ENCODE measurements around the gene CDK19.
"Not testable (repeated sequence)": the region's sequence is repeated elsewhere in the genome, so short reads cannot be mapped to it uniquely, and the experiment has no call there.

Gene CDK19

DNA sequence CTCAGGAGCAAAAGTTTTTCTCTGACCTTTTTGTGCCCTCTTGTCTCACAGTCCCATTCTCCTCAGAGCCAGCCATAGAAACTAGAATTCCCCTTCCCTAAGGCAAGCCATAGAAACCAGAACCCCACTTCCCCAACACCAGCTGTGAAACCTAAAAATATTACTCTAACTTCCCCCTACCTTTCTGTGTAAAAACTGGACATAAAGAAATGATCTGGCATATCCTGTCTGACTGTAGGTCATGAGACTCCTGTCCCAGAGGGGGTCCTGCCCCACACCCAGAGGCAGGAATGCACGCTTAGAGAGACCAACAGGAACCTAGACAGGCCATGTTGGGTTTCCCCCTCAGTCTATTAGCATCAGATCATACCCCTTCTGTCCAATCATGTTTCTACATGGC lies 198.2 kb downstream of the CDK19 start:
- no peak for DNase-seq

GRCh38 chr6:110615722-110616121 lies 199.5 kb downstream of the CDK19 start:
- no peak for DNase-seq

- no peak for DNase-seq
Measured at GRCh38 chr6:110614586-110614985, 200.7 kb downstream of the CDK19 start.

GRCh38 chr6:110614106-110614505 lies 201.2 kb downstream of the CDK19 start:
- DNase-seq = no peak

DNA sequence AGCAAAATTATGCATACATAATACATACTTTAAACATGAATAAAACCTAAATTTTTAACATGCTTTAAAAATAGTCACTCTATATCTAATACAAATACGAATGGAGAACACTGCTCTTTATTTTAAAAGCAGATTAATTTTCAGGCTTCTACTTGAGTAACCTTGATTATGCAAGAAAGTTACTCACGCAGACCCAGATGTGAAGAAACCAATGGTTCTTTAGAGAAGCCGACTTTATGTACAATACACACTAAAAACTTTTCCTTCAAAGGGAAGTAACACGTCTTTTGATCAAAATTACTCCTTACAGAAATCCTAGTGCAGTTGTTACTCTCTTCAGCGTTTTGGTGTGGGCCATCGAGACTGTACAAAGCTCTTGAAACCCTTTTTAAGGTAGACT lies 201.9 kb downstream of the CDK19 start:
- no peak for DNase-seq

DNA sequence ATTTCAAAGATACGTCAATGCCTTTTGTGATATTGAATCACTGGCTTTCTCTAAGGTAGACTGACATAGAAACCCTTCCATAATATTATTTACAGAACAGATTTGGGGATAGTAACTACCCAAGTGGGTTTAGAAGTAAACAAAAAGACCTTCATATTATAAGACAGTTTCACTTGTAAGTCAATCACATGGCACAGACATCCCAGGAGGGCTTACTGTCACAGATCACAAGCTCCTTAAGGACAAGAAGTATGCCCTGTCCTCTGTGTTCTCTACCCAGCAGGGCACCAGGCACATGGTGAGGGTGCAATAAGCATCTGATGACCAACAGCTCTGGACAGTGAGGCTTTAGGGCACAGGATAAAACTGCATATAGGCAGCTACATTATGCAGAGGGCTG lies 203.0 kb downstream of the CDK19 start:
- no peak for DNase-seq

GRCh38 chr6:110609101-110609500 lies 206.2 kb downstream of the CDK19 start:
- DNase-seq = no peak

DNA sequence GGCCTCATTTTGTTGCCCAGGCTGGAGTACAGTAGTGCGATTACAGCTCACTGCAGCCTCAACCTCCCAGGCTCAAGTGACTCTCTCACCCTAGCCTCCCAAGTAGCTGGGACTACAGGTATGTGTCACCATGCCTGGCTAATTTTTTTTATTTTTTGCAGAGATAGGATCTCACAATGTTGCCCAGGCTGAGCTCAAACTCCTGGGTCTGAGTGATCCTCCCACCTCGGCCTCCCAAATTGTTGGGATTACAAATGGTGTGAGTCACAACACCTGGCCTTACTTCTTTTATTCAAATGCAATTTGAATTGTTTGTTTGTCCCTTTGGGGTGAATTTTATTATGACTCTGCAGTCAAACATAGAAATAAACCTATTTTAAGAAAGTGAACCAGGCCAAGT lies 207.1 kb downstream of the CDK19 start:
- DNase-seq = no peak

- no peak for DNase-seq
Measured at GRCh38 chr6:110606151-110606550, 209.1 kb downstream of the CDK19 start.

DNA sequence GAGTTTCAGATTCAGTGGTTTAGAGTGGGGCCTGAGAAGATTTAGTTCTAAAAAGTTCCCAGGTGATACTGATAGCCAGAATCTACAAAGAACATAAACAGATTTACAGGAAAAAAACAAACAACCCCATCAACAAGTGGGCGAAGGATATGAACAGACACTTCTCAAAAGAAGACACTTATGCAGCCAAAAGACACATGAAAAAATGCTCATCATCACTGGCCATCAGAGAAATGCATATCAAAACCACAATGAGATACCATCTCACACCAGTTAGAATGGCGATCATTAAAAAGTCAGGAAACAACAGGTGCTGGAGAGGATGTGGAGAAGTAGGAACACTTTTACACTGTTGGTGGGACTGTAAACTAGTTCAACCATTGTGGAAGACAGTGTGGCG lies 214.6 kb downstream of the CDK19 start:
- DNase-seq = not testable (repeated sequence)

DNA sequence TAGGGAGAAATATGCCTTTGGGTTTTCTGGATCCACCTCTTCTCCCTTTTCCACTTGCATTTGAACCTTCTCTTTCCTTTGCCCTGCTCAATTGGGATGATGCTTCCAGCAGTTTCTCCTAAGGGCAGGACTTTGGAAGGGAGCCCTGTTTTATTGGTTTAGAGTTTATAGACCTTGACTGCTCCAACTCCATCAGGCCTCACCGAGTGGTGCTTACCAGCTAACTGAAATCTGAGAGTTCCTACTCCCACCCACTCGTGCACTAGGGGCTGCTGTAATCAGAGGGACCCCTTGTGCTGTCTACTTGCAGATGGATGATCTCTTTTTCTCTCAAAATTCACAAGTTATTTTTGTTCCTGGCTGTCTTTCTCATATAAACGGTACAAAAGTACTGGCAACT lies 217.5 kb downstream of the CDK19 start:
- DNase-seq = no peak

DNA sequence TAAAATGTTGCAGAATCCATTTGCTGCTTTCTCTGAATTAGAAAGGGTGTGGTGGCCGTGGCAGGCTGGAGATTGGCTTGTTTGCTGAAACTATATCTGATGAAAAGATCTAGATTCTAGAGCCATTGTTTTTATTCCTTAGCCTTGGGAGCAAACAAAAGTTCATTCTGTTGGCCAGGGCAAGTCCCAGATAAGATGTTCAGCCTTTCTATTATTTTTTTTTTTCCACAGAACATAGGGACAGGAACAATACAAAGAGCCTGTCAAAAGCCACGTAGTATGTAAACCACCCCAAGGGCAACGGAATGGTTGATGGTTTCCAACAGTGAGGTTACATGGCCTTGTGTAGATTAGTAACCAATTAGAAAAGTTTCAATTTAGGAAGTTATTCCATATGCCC lies 218.9 kb downstream of the CDK19 start:
- DNase-seq = no peak

- no peak for DNase-seq
Measured at GRCh38 chr6:110595112-110595511, 220.2 kb downstream of the CDK19 start.

- DNase-seq = no peak
Measured at GRCh38 chr6:110593637-110594036, 221.6 kb downstream of the CDK19 start.

- no peak for DNase-seq
Measured at GRCh38 chr6:110592765-110593164, 222.5 kb downstream of the CDK19 start.

DNA sequence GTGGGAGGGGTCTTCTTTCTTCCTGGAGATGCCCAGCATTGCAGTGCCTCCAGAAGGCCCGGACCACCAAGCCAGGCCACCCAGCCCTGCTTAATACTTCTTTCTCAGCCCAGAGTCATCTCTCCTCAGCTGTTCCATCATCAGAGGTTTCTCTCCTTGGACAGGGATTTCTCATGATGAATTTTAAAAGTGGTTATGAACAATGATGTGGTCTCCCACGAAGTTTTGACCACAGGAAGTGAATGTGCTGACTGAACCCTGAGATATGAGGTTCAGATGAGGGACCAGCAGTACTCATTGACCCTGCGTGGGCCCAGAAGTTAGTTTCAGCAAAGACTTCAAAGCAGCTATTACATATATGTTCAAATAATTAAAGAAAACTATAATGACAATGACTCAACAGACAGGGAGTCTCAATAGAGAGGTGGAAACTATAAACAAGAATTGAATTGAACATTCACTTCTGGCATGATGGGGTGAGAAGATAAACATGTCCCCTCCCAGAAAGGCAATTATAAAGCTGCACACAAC lies 224.4 kb downstream of the CDK19 start:
- DNase-seq = no peak

DNA sequence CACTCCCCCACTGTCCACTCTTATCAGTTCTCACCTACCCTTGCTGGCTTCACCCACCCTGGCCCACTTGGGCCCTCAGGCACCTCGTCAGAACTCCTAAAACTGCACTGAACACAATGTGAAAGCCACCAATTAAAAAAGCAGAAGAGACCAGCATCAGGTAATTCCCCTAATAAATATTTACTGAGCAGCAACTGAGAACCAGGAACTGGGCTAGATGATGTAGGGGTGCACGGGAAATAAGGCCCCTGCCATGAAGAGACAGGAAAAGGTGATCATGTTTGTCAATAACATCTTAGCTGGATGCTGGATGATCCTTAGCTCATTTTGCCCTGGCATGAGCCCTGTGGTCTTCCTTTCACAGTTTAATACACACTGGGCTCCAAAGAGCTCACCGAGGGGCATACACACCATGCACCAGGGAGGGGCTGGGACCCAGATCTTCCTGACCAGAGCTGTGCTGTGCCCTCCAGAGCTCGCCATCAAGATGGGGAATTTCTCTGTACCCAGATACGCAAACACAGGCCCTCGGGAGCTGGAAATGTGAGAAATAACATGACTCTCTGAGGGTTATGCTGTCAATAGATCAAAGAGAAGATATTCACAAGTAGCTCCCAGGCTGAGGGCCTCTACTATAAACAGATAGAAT lies 225.3 kb downstream of the CDK19 start:
- DNase-seq = no peak

GRCh38 chr6:110587328-110587727 lies 227.9 kb downstream of the CDK19 start:
- DNase-seq = no peak

GRCh38 chr6:110581679-110582078 lies 233.6 kb downstream of the CDK19 start:
- no peak for DNase-seq

DNA sequence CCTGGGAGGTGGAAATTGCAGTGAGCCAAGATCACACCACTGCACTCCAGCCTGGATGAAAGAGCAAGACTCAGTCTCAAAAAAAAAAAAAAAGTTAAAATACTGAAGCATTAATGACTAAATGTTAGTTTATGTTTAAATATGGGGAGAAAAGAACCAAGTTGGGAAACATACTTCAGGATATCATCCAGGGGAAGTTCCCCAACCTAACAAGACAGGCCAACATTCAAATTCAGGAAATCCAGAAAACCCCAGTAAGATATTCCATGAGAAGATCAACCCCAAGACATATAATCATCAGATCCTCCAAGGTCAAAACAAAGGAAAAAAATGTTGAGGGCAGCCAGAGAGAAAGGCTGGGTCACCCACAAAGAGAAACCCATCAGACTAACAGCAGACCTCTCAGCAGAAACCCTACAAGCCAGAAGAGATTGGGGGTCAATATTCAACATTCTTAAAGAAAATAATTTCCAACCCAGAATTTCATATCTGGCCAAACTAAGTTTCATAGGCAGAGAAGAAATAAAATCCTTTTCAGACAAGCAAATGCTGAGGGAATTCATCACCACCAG lies 237.6 kb downstream of the CDK19 start:
- DNase-seq = not testable (repeated sequence)

GRCh38 chr6:110575925-110576463 lies 239.3 kb downstream of the CDK19 start:
- no peak for DNase-seq

- no peak for DNase-seq
Measured at GRCh38 chr6:110574817-110575216, 240.5 kb downstream of the CDK19 start.

- no peak for DNase-seq
Measured at GRCh38 chr6:110573537-110573936, 241.7 kb downstream of the CDK19 start.

DNA sequence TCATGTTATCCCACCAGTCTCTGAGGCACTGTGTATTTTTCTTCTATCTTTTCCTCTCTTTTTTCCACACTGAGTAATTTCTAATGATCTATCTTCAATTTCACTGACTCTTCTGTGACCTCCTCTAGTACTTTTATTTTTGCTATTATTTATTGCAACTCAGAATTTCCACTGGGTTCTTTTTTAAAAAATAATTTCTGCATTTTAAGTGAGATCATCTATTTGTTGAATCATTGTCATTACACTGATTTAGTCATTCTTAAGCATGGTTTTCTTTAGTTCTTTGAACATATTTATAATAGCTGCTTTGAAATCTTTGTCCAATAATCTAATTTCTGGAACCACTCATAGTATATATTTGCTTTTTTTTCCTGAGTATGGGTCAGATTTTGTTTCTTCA lies 242.1 kb downstream of the CDK19 start:
- DNase-seq = no peak
